Fibroblast of the aortic adventitia (primary cell): Measurements from ENCODE around the gene CELF4. TPM values are rescaled to one million over a fixed set of nuclear protein-coding genes. Genes with fewer than 3 reads are reported as not detected.

Experiments
- DNase-seq: peaks from one replicate; pipeline ENCODE4 v3.0.0-alpha.2; 2010; ENCODE audit warnings: low read depth
- H3K4me3 ChIP-seq: 2 replicates; pipeline ENCODE4 v1.5.1; 2011; ENCODE audit warnings: low read depth, mild to moderate bottlenecking, control low read depth, low read length, moderate library complexity
- total RNA-seq: library from RNA; depleted of rRNA; stranded (reverse); fragments of >200 nt; gene quantifications from 2 replicates; pipeline ENCODE4 v1.2.3, GENCODE V29; 2012; ENCODE audit warnings: low replicate concordance
- TF ChIP-seq, protein P1 (sequence below): IDR thresholded peaks from 2 replicates; pipeline ENCODE4 v1.5.1; 2011; ENCODE audit warnings: mild to moderate bottlenecking, low read length, control low read depth, inconsistent platforms; ENCODE audit not compliant: insufficient read depth

Gene CELF4
- total RNA-seq, 1 donor, result not detected

DNA sequence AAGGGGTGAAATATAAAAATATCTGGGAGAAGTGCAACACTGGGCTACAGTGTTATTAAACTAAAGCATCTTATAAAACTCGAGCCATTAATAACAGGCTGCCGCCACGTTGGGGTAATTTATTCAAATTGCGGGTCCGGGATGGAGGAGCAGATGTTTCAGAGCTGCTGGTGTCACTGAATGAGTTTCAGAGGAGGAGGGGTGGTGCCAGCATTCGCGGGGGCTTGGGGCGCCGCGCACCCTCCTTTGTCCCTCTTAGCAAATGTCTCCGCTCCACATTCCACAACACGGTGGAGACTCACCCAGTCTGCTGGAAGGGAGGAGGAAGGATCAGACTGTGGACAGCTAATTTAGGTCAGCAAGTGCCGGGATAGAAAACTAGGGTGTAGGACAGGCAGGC, 260.5 kb downstream of the CELF4 start:
- no peak for DNase-seq
- no peak overlapping the region for H3K4me3 ChIP-seq
- TF ChIP-seq, protein P1, sequence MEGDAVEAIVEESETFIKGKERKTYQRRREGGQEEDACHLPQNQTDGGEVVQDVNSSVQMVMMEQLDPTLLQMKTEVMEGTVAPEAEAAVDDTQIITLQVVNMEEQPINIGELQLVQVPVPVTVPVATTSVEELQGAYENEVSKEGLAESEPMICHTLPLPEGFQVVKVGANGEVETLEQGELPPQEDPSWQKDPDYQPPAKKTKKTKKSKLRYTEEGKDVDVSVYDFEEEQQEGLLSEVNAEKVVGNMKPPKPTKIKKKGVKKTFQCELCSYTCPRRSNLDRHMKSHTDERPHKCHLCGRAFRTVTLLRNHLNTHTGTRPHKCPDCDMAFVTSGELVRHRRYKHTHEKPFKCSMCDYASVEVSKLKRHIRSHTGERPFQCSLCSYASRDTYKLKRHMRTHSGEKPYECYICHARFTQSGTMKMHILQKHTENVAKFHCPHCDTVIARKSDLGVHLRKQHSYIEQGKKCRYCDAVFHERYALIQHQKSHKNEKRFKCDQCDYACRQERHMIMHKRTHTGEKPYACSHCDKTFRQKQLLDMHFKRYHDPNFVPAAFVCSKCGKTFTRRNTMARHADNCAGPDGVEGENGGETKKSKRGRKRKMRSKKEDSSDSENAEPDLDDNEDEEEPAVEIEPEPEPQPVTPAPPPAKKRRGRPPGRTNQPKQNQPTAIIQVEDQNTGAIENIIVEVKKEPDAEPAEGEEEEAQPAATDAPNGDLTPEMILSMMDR, result no peak

DNA sequence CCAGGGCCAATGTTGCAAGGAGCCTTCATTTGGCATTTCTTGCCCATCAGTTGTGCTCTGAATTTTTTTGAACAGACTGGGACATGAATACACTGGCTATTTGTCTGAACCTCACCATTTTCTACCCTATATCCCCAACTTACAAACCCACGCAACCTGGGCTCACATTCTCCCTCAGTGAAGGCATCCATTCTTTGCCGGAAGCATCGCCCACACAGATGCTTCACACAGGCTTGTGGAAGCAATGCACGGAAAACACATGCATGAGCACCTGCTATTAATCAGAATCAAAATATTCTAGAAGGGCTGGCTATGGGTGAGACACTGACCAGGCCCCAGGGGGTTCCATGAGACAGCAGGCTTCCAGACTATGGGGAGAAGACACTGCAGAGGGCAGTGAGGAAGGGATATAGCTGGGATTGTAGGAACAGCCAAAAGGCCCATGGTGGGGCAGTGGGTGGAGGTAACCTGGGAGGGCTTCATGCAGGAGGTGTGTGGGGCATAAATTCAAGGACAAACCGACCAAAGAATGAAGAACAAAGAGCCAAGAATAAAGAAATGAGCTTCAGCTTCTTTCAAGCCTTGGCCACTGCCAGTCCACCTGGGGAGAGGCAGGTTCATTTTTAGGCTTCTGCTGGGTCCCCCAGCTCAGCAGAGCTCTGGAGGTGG, 261.5 kb downstream of the CELF4 start:
- no peak for DNase-seq
- no peak overlapping the region for H3K4me3 ChIP-seq
- TF ChIP-seq, protein P1, result no peak

DNA sequence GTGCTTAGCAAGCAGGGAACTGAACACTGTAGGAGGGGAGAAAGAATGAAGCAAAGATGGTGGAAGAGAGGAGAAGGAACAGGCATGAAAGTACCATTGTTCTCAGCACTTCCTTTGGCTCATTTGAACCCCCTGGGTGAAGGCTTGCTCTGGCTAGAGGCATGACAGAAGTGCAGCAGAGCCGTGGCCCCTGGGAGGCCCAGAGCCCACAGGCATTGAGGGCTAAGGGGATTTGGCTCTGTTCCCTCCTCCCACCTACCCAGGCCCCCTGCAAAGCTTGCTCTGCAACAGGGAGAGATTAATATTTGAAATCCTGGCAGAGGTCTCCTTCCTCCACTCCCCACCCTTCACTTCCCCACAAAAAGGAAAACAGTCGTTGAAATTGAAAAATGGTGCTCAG, 262.6 kb downstream of the CELF4 start:
- TF ChIP-seq, protein P1, result no peak
- no peak overlapping the region for H3K4me3 ChIP-seq
- DNase-seq, result no peak

DNA sequence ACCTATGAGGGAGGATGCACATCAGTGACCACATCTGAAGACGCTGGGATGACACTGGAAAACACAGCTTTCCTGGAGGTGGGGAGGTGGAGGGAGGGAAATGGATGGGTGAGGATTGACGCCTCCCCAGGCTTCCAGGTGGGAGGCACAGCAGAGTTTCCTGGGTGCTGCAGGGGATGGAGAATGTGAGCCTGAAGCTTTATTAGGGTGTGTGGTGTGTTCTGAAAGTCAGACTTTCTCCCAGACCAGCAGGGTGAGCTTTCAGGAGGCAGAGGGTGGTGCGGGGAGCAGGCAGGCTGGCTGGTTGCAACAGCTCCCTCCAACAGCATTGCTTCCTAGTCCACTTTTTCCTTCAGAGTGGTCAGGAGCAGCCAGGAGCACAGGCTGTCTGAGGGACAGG, 263.1 kb downstream of the CELF4 start:
- TF ChIP-seq, protein P1, result no peak
- DNase-seq, result no peak
- no peak overlapping the region for H3K4me3 ChIP-seq

DNA sequence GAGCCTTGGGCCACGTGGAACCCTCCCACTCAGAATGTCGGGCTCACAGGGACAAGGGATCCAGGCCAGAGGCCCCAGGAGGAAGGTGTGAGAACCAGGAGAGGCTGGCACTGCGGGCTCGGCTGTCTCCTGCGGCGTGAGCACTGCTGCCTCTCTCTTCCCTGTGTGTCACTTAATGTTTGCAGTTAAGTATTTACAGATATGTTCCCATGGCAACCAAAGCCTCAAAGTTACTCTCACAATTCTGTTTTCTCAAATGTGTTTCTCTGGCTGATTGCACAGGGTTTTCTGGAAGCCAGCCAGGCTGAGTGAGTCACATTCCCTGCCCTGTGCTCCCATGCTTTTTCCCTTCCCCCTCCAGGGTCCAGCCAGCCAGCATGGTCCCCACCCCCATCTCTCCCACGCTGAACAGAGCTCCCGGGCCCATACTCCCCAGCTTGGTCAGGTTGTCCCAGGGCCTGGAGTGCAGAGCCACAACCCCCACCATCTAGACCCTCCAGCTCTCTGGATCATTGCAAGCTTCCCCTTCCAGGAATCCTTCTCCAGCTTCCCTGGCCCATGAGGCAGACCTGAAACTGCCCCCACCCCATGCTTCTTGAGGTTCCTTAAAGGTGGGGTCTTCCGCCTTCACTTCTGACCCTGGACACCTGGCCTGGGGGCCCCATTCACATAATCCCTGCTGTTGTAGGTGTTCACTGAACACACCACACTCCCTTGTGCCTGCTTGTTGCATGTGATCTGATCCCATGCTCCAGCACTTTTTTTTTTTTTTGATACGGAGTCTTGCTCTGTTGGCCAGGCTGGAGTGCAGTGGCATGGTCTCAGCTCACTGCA, 265.9 kb downstream of the CELF4 start:
- peak; percentile 94 for DNase-seq
- H3K4me3 ChIP-seq, result no peak overlapping the region
- TF ChIP-seq, protein P1, result no peak

DNA sequence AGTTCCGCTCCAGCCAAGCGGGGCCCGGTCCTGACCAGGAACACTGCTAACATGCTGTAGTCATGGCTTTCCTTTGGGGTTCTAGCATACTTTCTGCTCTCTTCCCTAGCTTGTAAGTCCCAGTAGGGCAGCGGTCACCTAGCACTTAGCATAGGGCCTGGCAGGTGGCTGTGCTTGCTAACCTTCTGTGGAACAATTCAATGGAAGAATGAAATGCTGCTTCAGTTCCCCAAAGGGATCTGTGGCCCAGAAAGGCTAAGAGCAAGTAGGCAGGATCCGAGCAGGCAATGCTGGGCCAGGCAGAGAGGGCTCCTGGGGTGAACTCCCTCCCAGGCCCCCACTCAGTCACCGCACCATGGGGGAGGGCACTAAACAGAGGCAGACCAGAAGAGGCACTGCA, 266.8 kb downstream of the CELF4 start:
- no peak for DNase-seq

More for the DNA sequence above, 266.8 kb downstream of the CELF4 start:
- TF ChIP-seq, protein P1, result no peak
- H3K4me3 ChIP-seq, result no peak overlapping the region
